Measurements from ENCODE around the gene LMAN1L.

Gene LMAN1L

GRCh38 chr15:74822233-74822632, 9.6 kb downstream of the LMAN1L start:
- FAIRE-seq, result no peak

GRCh38 chr15:74823324-74823723, 10.7 kb downstream of the LMAN1L start:
- FAIRE-seq (no peak), DNase-seq (ENCODE audit: insufficient read length, low spot score) (no peak)
- TF ChIP-seq PAX5 (IDR thresholded peaks at IDR 0.05; ENCODE audit: insufficient read depth, low read length, severe bottlenecking), result no peak
- TF ChIP-seq POU2F2 (IDR thresholded peaks at IDR 0.05; ENCODE audit: low read depth, low read length), result no peak

More at GRCh38 chr15:74822233-74822632, 9.6 kb downstream of the LMAN1L start:
- DNase-seq (ENCODE audit: insufficient read length, low spot score), result no peak
- no peak for TF ChIP-seq POLR2AphosphoS5 (IDR thresholded peaks at IDR 0.05; ENCODE audit: low read depth, low read length)
- TF ChIP-seq PAX5 (IDR thresholded peaks at IDR 0.05; ENCODE audit: insufficient read depth, low read length, severe bottlenecking), result no peak
- no peak for TF ChIP-seq TAF1 (IDR thresholded peaks at IDR 0.05; ENCODE audit: low read depth, low read length)
- no peak for TF ChIP-seq POLR2A (IDR thresholded peaks at IDR 0.05; ENCODE audit: low read depth, low read length)
- TF ChIP-seq POU2F2 (IDR thresholded peaks at IDR 0.05; ENCODE audit: low read depth, low read length), result no peak
- no peak for TF ChIP-seq SPI1 (IDR thresholded peaks at IDR 0.05; ENCODE audit: low read depth, low read length)

DNA sequence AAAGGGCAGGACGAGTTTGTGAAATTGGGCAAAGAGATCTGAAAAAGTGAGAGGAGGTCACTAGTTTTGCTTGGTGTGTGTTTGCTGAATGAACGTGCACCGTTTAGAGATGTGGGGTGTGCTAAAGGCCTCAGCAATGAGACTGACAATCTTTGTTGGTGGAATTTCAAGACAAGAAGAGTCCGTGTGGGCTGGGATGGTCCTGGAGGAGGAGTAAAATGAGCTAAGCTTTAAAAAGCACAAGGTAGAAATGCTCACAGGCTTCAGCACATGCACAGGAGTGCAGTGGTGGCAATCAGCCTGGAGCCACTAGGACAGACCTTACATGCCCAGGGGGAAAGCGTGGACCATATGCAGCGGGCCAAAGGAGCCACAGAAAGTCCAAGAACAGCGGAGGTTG, 12.3 kb downstream of the LMAN1L start:
- no peak for DNase-seq (ENCODE audit: insufficient read length, low spot score)
- no peak for TF ChIP-seq TAF1 (IDR thresholded peaks at IDR 0.05; ENCODE audit: low read depth, low read length)
- TF ChIP-seq POU2F2 (IDR thresholded peaks at IDR 0.05; ENCODE audit: low read depth, low read length), result no peak
- no peak for TF ChIP-seq SPI1 (IDR thresholded peaks at IDR 0.05; ENCODE audit: low read depth, low read length)
- TF ChIP-seq PAX5 (IDR thresholded peaks at IDR 0.05; ENCODE audit: insufficient read depth, low read length, severe bottlenecking), result no peak
- TF ChIP-seq POLR2A (IDR thresholded peaks at IDR 0.05; ENCODE audit: low read depth, low read length), result no peak
- no peak for FAIRE-seq

GRCh38 chr15:74825866-74826265, 13.2 kb downstream of the LMAN1L start:
- TF ChIP-seq POLR2AphosphoS5 (IDR thresholded peaks at IDR 0.05; ENCODE audit: low read depth, low read length), result no peak
- TF ChIP-seq POU2F2 (IDR thresholded peaks at IDR 0.05; ENCODE audit: low read depth, low read length), result no peak
- no peak for TF ChIP-seq PAX5 (IDR thresholded peaks at IDR 0.05; ENCODE audit: insufficient read depth, low read length, severe bottlenecking)
- TF ChIP-seq SPI1 (IDR thresholded peaks at IDR 0.05; ENCODE audit: low read depth, low read length), result no peak
- TF ChIP-seq POLR2A (IDR thresholded peaks at IDR 0.05; ENCODE audit: low read depth, low read length), result no peak
- TF ChIP-seq TAF1 (IDR thresholded peaks at IDR 0.05; ENCODE audit: low read depth, low read length), result no peak
- no peak for FAIRE-seq
- DNase-seq (ENCODE audit: insufficient read length, low spot score), result no peak

- FAIRE-seq, result no peak
- no peak for DNase-seq (ENCODE audit: insufficient read length, low spot score)
- TF ChIP-seq POLR2AphosphoS5 (IDR thresholded peaks at IDR 0.05; ENCODE audit: low read depth, low read length), result no peak
- no peak for TF ChIP-seq SPI1 (IDR thresholded peaks at IDR 0.05; ENCODE audit: low read depth, low read length)
- no peak for TF ChIP-seq POLR2A (IDR thresholded peaks at IDR 0.05; ENCODE audit: low read depth, low read length)
- no peak for TF ChIP-seq TAF1 (IDR thresholded peaks at IDR 0.05; ENCODE audit: low read depth, low read length)
- no peak for TF ChIP-seq POU2F2 (IDR thresholded peaks at IDR 0.05; ENCODE audit: low read depth, low read length)
Observed at GRCh38 chr15:74826364-74826819, 13.8 kb downstream of the LMAN1L start, which contains the start of gene CPLX3. TSS of gene CPLX3 (plus strand) at chr15:74826627. CDS start at chr15:74826704, 77 bp downstream.

DNA sequence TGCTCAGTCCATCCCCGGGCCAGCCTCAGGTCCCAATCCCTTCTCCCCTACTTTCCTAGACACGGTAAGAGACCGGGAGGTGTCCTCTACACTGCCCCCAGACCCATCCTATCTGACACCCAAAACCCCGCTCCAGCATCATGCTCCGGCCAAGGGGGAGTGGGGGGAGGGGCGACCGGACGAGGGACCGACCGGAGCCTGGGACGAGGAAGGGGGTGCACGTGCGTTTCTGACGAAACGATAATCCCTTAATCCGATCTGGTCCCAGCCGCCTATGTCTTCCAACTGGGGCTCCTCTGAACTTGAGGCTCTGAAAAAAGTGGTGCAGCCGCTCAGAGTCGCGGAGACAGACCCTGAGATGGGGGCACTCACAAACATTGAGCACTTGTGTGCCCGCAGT, 14.3 kb downstream of the LMAN1L start:
- TF ChIP-seq POLR2AphosphoS5 (IDR thresholded peaks at IDR 0.05; ENCODE audit: low read depth, low read length) (no peak), POU2F2 (IDR thresholded peaks at IDR 0.05; ENCODE audit: low read depth, low read length) (no peak), SPI1 (IDR thresholded peaks at IDR 0.05; ENCODE audit: low read depth, low read length) (no peak), PAX5 (IDR thresholded peaks at IDR 0.05; ENCODE audit: insufficient read depth, low read length, severe bottlenecking) (no peak), POLR2A (IDR thresholded peaks at IDR 0.05; ENCODE audit: low read depth, low read length) (no peak), TAF1 (IDR thresholded peaks at IDR 0.05; ENCODE audit: low read depth, low read length) (no peak)
- FAIRE-seq (no peak), DNase-seq (ENCODE audit: insufficient read length, low spot score) (no peak)

GRCh38 chr15:74827614-74828013, 15.0 kb downstream of the LMAN1L start:
- FAIRE-seq, result no peak
- DNase-seq (ENCODE audit: insufficient read length, low spot score), result no peak
- TF ChIP-seq PAX5 (IDR thresholded peaks at IDR 0.05; ENCODE audit: insufficient read depth, low read length, severe bottlenecking) (no peak), SPI1 (IDR thresholded peaks at IDR 0.05; ENCODE audit: low read depth, low read length) (no peak), POU2F2 (IDR thresholded peaks at IDR 0.05; ENCODE audit: low read depth, low read length) (no peak), TAF1 (IDR thresholded peaks at IDR 0.05; ENCODE audit: low read depth, low read length) (no peak), POLR2A (IDR thresholded peaks at IDR 0.05; ENCODE audit: low read depth, low read length) (no peak), POLR2AphosphoS5 (IDR thresholded peaks at IDR 0.05; ENCODE audit: low read depth, low read length) (no peak)

DNA sequence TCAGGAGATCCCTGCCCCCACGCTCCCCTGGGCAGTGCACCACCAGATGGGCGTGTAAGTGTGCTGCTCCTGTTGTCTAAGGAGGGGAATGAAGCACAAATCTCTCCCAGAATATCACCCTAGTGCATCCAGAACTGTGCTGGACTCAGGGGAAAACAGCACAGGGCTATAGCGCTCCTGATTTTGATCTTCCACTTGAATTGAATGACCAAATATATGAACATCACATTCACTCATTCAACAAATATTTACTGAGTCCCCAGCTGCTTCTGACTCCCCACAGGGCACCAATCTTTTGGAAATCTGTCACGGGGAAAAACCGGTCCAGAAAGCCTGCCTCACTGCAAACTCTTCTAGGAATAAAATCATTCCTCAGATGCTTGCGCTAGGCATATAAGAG, 16.2 kb downstream of the LMAN1L start:
- DNase-seq (ENCODE audit: insufficient read length, low spot score) (no peak), FAIRE-seq (no peak)
- TF ChIP-seq SPI1 (IDR thresholded peaks at IDR 0.05; ENCODE audit: low read depth, low read length) (no peak), POU2F2 (IDR thresholded peaks at IDR 0.05; ENCODE audit: low read depth, low read length) (no peak), POLR2A (IDR thresholded peaks at IDR 0.05; ENCODE audit: low read depth, low read length) (no peak), TAF1 (IDR thresholded peaks at IDR 0.05; ENCODE audit: low read depth, low read length) (no peak), POLR2AphosphoS5 (IDR thresholded peaks at IDR 0.05; ENCODE audit: low read depth, low read length) (no peak), PAX5 (IDR thresholded peaks at IDR 0.05; ENCODE audit: insufficient read depth, low read length, severe bottlenecking) (no peak)

DNA sequence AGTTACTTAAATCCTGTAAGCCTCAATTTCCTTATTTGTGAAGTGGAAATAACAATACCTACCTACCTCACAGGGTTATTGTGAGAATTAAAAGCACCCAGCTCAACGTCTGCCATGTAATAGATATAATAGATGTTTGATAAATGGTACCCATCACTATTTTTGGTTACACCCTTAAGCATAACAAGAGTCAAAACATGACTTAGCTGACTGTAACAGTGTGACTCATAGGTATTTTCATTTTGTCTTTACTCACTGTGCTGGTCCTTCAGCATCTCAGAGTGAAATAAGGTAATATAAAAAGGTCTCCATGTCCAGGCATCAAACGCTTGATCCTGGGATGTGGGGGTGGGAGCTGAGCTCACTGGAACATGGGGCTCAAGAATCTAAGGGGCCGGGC, 16.9 kb downstream of the LMAN1L start:
- DNase-seq (ENCODE audit: insufficient read length, low spot score) (no peak), FAIRE-seq (no peak)
- no peak for TF ChIP-seq POLR2AphosphoS5 (IDR thresholded peaks at IDR 0.05; ENCODE audit: low read depth, low read length)
- TF ChIP-seq POLR2A (IDR thresholded peaks at IDR 0.05; ENCODE audit: low read depth, low read length), result no peak
- no peak for TF ChIP-seq POU2F2 (IDR thresholded peaks at IDR 0.05; ENCODE audit: low read depth, low read length)
- no peak for TF ChIP-seq TAF1 (IDR thresholded peaks at IDR 0.05; ENCODE audit: low read depth, low read length)

GRCh38 chr15:74829991-74830390, 17.4 kb downstream of the LMAN1L start:
- FAIRE-seq (no peak), DNase-seq (ENCODE audit: insufficient read length, low spot score) (no peak)
- no peak for TF ChIP-seq POLR2A (IDR thresholded peaks at IDR 0.05; ENCODE audit: low read depth, low read length)
- TF ChIP-seq POU2F2 (IDR thresholded peaks at IDR 0.05; ENCODE audit: low read depth, low read length), result no peak
- TF ChIP-seq PAX5 (IDR thresholded peaks at IDR 0.05; ENCODE audit: insufficient read depth, low read length, severe bottlenecking), result no peak
- no peak for TF ChIP-seq POLR2AphosphoS5 (IDR thresholded peaks at IDR 0.05; ENCODE audit: low read depth, low read length)
- no peak for TF ChIP-seq TAF1 (IDR thresholded peaks at IDR 0.05; ENCODE audit: low read depth, low read length)
- TF ChIP-seq SPI1 (IDR thresholded peaks at IDR 0.05; ENCODE audit: low read depth, low read length), result no peak

All from GM12891 (cell line).